Activated CD8-positive, alpha-beta T cell treated with anti-CD3 and anti-CD28 coated beads, Interleukin-2, amount 10 ng/mL, durations not matched to agents 7 days and 5 days (primary cell): Measurements from ENCODE around the gene CD160. TPM values are rescaled to one million over a fixed set of nuclear protein-coding genes. Genes with fewer than 3 reads are reported as not detected.
"Not testable (repeated sequence)": the region's sequence is repeated elsewhere in the genome, so short reads cannot be mapped to it uniquely, and the experiment has no call there.

Experiments used
- ATAC-seq: fragments of 150-1000 bp; cut with Tn5 transposase; one replicate; pipeline ENCODE4 v1.10.0; 2021; ENCODE audit warnings: moderate library complexity
- CTCF ChIA-PET: fragments of 350-600 bp; sonication (Branson Sonifier 250); formaldehyde crosslinking; loops from one replicate; lab custom pipeline; 2021; ENCODE audit warnings: antibody characterized with exemption; lab: Charles Lee
- POLR2A ChIA-PET: fragments of 350-600 bp; sonication (Branson Sonifier 250); formaldehyde crosslinking; loops from one replicate; lab custom pipeline; 2021; ENCODE audit warnings: antibody characterized with exemption; lab: Charles Lee
- DNase-seq: peaks from one replicate; pipeline ENCODE4 v3.0.0-alpha.2; 2020
- H3K27ac Mint-ChIP-seq: one replicate; pipeline ENCODE4 v1.8.0; 2021; ENCODE audit warnings: mild to moderate bottlenecking, mixed read lengths
- H3K27me3 Mint-ChIP-seq: one replicate; pipeline ENCODE4 v1.8.0; 2021; ENCODE audit warnings: low read depth, mixed read lengths
- H3K36me3 Mint-ChIP-seq: one replicate; pipeline ENCODE4 v1.8.0; 2021; ENCODE audit warnings: low read depth, mixed read lengths
- H3K4me1 Mint-ChIP-seq: one replicate; pipeline ENCODE4 v1.8.0; 2021; ENCODE audit warnings: low read depth, mixed read lengths
- H3K4me3 Mint-ChIP-seq: one replicate; pipeline ENCODE4 v1.8.0; 2021; ENCODE audit warnings: mild to moderate bottlenecking, mixed read lengths
- H3K9me3 Mint-ChIP-seq: one replicate; pipeline ENCODE4 v1.8.0; 2022; ENCODE audit warnings: mixed read lengths; ENCODE audit not compliant: insufficient read depth
- total RNA-seq, 2 experiments: library from RNA; stranded (reverse); gene quantifications; one replicate each; pipeline ENCODE4 v1.2.3, GENCODE V29; 2021

The CD160 gene
- total RNA-seq, 2 experiments from 2014 or later: 2.4 to 3.1 TPM

- Mint-ChIP-seq H3K27ac (no peak overlapping the region), H3K4me3 (no peak overlapping the region), H3K4me1 (peaks cover 27% of the 10 kb centered on the region), H3K27me3 (peaks cover 2% of the 10 kb centered on the region), H3K36me3 (no peaks in the 10 kb centered on the region), H3K9me3 (no peaks in the 10 kb centered on the region)
- ChIA-PET POLR2A (no interaction called here), CTCF (no interaction called here)
- ATAC-seq: no peak
- no peak for DNase-seq
Measured at GRCh38 chr1:145714524-145715111, 4.7 kb upstream of the CD160 start.

- Mint-ChIP-seq H3K27ac (peak overlapping the region; percentile 80), H3K9me3 (no peaks in the 10 kb centered on the region), H3K27me3 (peaks cover 5% of the 10 kb centered on the region), H3K4me3 (no peak overlapping the region), H3K4me1 (peaks cover 46% of the 10 kb centered on the region), H3K36me3 (no peaks in the 10 kb centered on the region)
- no peak for ATAC-seq
- peak; percentile 27 for DNase-seq
- CTCF ChIA-PET: no interaction called here
- POLR2A ChIA-PET: no interaction called here
Measured at GRCh38 chr1:145716641-145717345, 2.5 kb upstream of the CD160 start.

DNA sequence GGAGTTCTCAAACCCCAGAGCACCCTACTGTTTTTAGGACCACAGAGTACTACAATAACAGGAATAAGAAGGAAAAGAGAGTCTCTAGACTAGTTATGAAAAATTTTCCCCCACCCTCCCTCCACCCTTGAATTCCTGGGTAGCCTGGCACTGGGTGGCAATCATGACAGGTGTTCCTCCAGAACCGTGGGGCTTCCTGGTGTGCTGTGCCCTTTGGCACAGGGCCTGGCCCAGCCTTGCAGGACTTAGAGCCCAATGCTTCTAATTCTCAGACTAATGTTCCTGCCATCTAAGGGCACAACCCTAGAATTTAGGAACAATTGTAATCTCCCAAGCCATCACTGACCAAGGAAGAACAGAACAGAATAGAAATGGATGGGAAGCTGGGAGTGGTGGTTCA is 1.5 kb upstream of the CD160 start:
- no peak for DNase-seq
- H3K4me1 Mint-ChIP-seq: peaks cover 46% of the 10 kb centered on the region
- H3K4me3 Mint-ChIP-seq: no peak overlapping the region
- ChIA-PET CTCF (no interaction called here), POLR2A (no interaction called here)
- ATAC-seq: no peak
- H3K36me3 Mint-ChIP-seq: no peaks in the 10 kb centered on the region
- H3K9me3 Mint-ChIP-seq: no peaks in the 10 kb centered on the region
- H3K27ac Mint-ChIP-seq: peak overlapping the region; percentile 43
- peaks cover 7% of the 10 kb centered on the region for H3K27me3 Mint-ChIP-seq

GRCh38 chr1:145718465-145718864 is 834 bp upstream of the CD160 start:
- POLR2A ChIA-PET, H3K4me3 Mint-ChIP-seq, DNase-seq, H3K27ac Mint-ChIP-seq, ATAC-seq, H3K27me3 Mint-ChIP-seq, H3K36me3 Mint-ChIP-seq, H3K9me3 Mint-ChIP-seq: not testable (repeated sequence)
- H3K4me1 Mint-ChIP-seq: peaks cover 46% of the 10 kb centered on the region
- CTCF ChIA-PET: interaction anchor here (2.9 kb wide), 1 partner anchor 27 kb away, joined by 9 read pairs; no protein-coding TSS in a partner anchor

DNA sequence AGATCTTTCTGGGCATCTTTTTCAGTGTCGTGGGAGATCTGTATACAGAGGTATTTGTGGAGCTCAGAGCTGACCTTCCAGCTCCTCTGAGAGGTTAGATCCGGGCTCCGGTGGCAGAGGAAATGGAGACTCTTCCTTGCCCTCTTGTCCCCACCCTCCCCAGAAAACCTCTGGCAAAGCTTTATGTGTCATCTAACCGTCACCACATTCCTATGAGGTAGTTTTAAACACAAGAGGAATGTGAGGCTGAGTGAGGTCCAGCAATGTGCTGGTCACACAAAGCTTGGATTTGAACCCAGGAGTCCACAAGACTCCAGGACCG is 1.2 kb downstream of the CD160 start:
- ChIA-PET CTCF (interaction anchor here (0.6 to 3.0 kb wide), 19 partner anchors 8 to 128 kb away, joined by 3 to 18 read pairs (median 6); partner anchors contain the start of genes NUDT17, PDZK1, POLR3C and RNF115), POLR2A (interaction anchor here (1.1 kb wide), 1 partner anchor 45 kb away, joined by 3 read pairs; no protein-coding TSS in a partner anchor)
- Mint-ChIP-seq H3K9me3 (no peaks in the 10 kb centered on the region), H3K4me1 (peaks cover 46% of the 10 kb centered on the region), H3K27me3 (peaks cover 7% of the 10 kb centered on the region), H3K27ac (no peak overlapping the region), H3K36me3 (no peaks in the 10 kb centered on the region), H3K4me3 (peak overlapping the region; percentile 70)
- ATAC-seq (no peak), DNase-seq (no peak)

GRCh38 chr1:145720878-145721671 is 1.8 kb downstream of the CD160 start:
- H3K27me3 Mint-ChIP-seq: peaks cover 7% of the 10 kb centered on the region
- H3K27ac Mint-ChIP-seq: peak overlapping the region; percentile 74
- peak overlapping the region; percentile 70 for H3K4me3 Mint-ChIP-seq

GRCh38 chr1:145726193-145726592 is 6.9 kb downstream of the CD160 start:
- H3K4me1 Mint-ChIP-seq, CTCF ChIA-PET, H3K9me3 Mint-ChIP-seq, POLR2A ChIA-PET, DNase-seq, ATAC-seq, H3K4me3 Mint-ChIP-seq, H3K36me3 Mint-ChIP-seq, H3K27ac Mint-ChIP-seq, H3K27me3 Mint-ChIP-seq: not testable (repeated sequence)

More at GRCh38 chr1:145720878-145721671, 1.8 kb downstream of the CD160 start:
- CTCF ChIA-PET: interaction anchor here (0.6 to 3.0 kb wide), 26 partner anchors 8 to 128 kb away, joined by 3 to 18 read pairs (median 4); partner anchors contain the start of genes NUDT17, PDZK1, POLR3C and RNF115
- ATAC-seq: peak; percentile 94
- Mint-ChIP-seq H3K4me1 (peaks cover 45% of the 10 kb centered on the region), H3K9me3 (no peaks in the 10 kb centered on the region), H3K36me3 (no peaks in the 10 kb centered on the region)
- POLR2A ChIA-PET: interaction anchor here (1.1 kb wide), 1 partner anchor 46 kb away, joined by 3 read pairs; no protein-coding TSS in a partner anchor
- peak; percentile 83 for DNase-seq

DNA sequence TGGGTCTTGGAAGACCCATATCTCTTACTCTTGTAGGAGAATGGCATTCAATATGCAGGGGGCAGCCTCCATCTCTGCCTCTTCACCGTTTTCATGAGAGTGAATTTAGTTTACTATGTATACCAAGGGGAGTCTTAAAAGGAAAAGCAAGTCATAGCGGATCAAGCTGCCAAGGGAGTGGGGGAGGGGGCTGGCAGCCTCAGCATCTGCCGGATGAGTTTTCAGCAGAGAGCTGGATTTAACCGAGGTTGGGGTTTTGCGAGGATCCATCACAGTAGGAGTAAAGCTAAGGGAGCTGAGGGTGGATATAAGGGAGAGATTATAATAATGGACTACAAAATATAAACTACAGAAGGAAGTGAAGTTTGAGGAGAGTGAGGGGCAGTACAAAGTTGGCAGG is 9.9 kb downstream of the CD160 start:
- ChIA-PET CTCF (interaction anchor here (0.9 kb wide), 1 partner anchor 8 kb away, joined by 3 read pairs; no protein-coding TSS in a partner anchor), POLR2A (interaction anchor here (1.2 kb wide), 1 partner anchor 9 kb away, joined by 5 read pairs; no protein-coding TSS in a partner anchor)
- DNase-seq (no peak), ATAC-seq (no peak)
- Mint-ChIP-seq H3K27me3 (no peaks in the 10 kb centered on the region), H3K4me1 (peaks cover 2% of the 10 kb centered on the region), H3K27ac (no peak overlapping the region), H3K9me3 (no peaks in the 10 kb centered on the region), H3K4me3 (no peak overlapping the region), H3K36me3 (no peaks in the 10 kb centered on the region)

DNA sequence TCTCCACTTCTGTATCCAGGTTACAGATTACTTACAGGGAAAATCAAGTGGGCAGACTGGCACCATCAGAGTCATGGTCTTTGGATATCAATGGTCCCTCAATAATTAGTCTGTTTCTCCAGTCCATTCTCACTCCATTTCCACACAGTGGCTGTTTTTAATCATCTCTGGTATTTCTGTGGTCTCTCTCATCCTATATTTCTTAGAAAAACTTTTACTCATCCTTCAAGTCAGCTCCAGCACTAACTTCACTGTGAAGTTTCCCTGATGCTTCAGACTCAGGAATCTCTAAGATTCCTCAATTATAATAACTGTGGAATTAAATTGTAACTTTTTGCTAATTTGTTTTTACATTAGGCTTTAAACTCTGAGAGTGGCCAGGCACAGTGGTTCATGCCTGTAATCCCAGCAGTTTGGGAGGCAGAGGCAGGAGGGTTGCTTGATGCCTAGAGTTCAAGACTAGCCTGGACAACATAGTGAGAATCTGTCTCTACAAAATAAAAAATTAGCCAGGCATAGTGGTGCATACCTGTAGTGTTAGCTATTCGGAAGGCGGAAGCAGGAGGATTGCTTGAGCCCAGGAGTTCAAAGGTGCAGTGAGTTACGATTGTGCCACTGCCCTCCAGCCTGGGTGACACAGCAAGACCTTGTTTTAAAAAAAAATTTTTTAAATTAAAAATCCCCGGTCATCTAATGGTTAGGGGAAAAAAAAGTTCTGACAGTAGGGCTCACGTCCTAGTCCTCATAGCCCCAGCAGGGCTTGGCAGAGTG is 10.6 kb downstream of the CD160 start:
- no peak overlapping the region for H3K4me3 Mint-ChIP-seq
- ChIA-PET POLR2A (interaction anchor here (1.2 kb wide), 1 partner anchor 8 kb away, joined by 5 read pairs; no protein-coding TSS in a partner anchor), CTCF (interaction anchor here (0.9 kb wide), 1 partner anchor 8 kb away, joined by 3 read pairs; no protein-coding TSS in a partner anchor)
- ATAC-seq (no peak), DNase-seq (no peak)
- no peaks in the 10 kb centered on the region for H3K27me3 Mint-ChIP-seq
- H3K36me3 Mint-ChIP-seq: no peaks in the 10 kb centered on the region
- no peaks in the 10 kb centered on the region for H3K9me3 Mint-ChIP-seq
- peaks cover 2% of the 10 kb centered on the region for H3K4me1 Mint-ChIP-seq
- H3K27ac Mint-ChIP-seq: no peak overlapping the region

DNA sequence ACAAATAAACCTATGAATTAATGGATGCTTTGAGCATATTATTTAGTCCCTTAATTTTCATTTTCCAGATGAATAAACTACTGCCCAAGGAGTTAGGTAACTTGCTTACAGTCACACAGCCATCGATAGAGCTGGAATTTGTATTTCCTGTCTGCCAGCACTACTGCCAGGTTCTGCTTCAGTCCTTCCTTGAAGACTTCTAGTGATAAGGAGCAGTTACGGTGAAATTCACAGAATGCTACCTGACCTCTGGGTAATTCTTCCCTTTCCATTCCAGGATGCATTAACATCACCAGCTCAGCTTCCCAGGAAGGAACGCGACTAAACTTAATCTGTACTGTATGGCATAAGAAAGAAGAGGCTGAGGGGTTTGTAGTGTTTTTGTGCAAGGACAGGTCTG is 11.2 kb downstream of the CD160 start:
- ATAC-seq (no peak), DNase-seq (no peak)
- Mint-ChIP-seq H3K4me3 (no peak overlapping the region), H3K4me1 (peaks cover 2% of the 10 kb centered on the region), H3K27ac (no peak overlapping the region), H3K27me3 (no peaks in the 10 kb centered on the region), H3K36me3 (no peaks in the 10 kb centered on the region), H3K9me3 (no peaks in the 10 kb centered on the region)
- CTCF ChIA-PET: no interaction called here
- POLR2A ChIA-PET: no interaction called here

DNA sequence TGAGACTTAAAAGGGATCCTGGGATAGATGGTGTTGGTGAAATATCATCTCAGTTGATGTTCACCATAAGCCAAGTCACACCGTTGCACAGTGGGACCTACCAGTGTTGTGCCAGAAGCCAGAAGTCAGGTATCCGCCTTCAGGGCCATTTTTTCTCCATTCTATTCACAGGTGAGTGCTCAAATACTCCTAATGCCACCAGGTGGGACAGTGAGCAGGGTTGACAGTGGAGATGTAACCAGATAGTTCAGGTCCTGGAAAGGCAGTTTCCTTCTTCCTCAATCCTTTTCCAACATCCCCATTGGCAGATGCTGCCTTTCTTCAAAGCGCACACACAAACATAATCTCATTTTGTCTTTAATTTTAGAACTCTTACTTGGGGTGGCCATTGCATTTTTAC is 11.6 kb downstream of the CD160 start:
- no peaks in the 10 kb centered on the region for H3K27me3 Mint-ChIP-seq
- ChIA-PET CTCF (no interaction called here), POLR2A (no interaction called here)
- no peaks in the 10 kb centered on the region for H3K9me3 Mint-ChIP-seq
- ATAC-seq: no peak
- H3K4me1 Mint-ChIP-seq: peaks cover 2% of the 10 kb centered on the region
- no peaks in the 10 kb centered on the region for H3K36me3 Mint-ChIP-seq
- no peak overlapping the region for H3K27ac Mint-ChIP-seq
- no peak overlapping the region for H3K4me3 Mint-ChIP-seq
- DNase-seq: no peak
